Activated CD8-positive, alpha-beta memory T cell treated with anti-CD3 and anti-CD28 coated beads, Interleukin-2, amount 10 ng/mL, durations not matched to agents 7 days and 5 days (primary cell): ENCODE data around the gene SLC9A9. TPM values are rescaled to one million over a fixed set of nuclear protein-coding genes. Genes with fewer than 3 reads are reported as not detected.

Experiments
- ATAC-seq: fragments of 150-1000 bp; cut with Tn5 transposase; one replicate; pipeline ENCODE4 v1.10.0; 2021; ENCODE audit warnings: moderate library complexity
- CTCF ChIA-PET: fragments of 350-600 bp; sonication (Branson Sonifier 250); formaldehyde crosslinking; loops from one replicate; lab custom pipeline; 2021; ENCODE audit warnings: antibody characterized with exemption; lab: Charles Lee
- DNase-seq: peaks from one replicate; pipeline ENCODE4 v3.0.0-alpha.2; 2020
- H3K27ac Mint-ChIP-seq: one replicate; pipeline ENCODE4 v1.8.0; 2021; ENCODE audit warnings: mild to moderate bottlenecking, mixed read lengths
- H3K27me3 Mint-ChIP-seq: one replicate; pipeline ENCODE4 v1.8.0; 2021; ENCODE audit warnings: mixed read lengths
- H3K36me3 Mint-ChIP-seq: one replicate; pipeline ENCODE4 v1.8.0; 2021; ENCODE audit warnings: mild to moderate bottlenecking, mixed read lengths
- H3K4me1 Mint-ChIP-seq: one replicate; pipeline ENCODE4 v1.8.0; 2021; ENCODE audit warnings: mixed read lengths
- H3K4me3 Mint-ChIP-seq: one replicate; pipeline ENCODE4 v1.8.0; 2021; ENCODE audit warnings: mild to moderate bottlenecking, moderate library complexity, mixed read lengths
- H3K9me3 Mint-ChIP-seq: one replicate; pipeline ENCODE4 v1.8.0; 2022; ENCODE audit warnings: low read depth, mixed read lengths
- total RNA-seq, 2 experiments: library from RNA; stranded (reverse); gene quantifications; one replicate each; pipeline ENCODE4 v1.2.3, GENCODE V29; 2021

Gene SLC9A9
- total RNA-seq, 2 experiments from 2014 or later = 6.8 to 10.8 TPM

GRCh38 chr3:143221446-143221845 lies 626.8 kb downstream of the SLC9A9 start:
- Mint-ChIP-seq H3K27me3 (peaks cover 2% of the 10 kb centered on the region), H3K27ac (no peak overlapping the region), H3K36me3 (no peaks in the 10 kb centered on the region), H3K4me1 (peaks cover 3% of the 10 kb centered on the region), H3K9me3 (no peaks in the 10 kb centered on the region), H3K4me3 (no peak overlapping the region)
- CTCF ChIA-PET = no interaction called here
- no peak for DNase-seq
- ATAC-seq = no peak

DNA sequence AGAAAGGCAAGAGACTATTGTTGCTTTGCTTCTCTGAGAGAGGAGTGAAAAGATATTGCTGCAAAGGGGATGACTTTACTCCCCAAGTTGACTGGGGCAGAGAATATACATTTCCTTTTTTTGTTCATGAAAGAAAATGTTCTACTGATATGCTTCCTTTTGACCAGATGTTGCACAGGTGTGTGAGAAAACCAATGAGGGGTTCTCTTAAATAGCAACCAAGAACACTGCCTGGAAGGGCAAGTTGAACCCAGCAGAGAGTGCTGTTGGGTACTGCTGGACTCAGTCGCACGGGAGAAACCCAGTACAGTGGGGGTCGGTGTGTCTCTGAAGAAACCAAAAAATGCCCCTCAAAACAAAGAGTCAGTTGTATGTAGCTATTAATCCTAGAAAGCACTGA lies 627.5 kb downstream of the SLC9A9 start:
- CTCF ChIA-PET = no interaction called here
- no peaks in the 10 kb centered on the region for H3K36me3 Mint-ChIP-seq
- no peak for DNase-seq
- H3K9me3 Mint-ChIP-seq = no peaks in the 10 kb centered on the region
- no peak for ATAC-seq
- H3K27ac Mint-ChIP-seq = no peak overlapping the region
- peaks cover 2% of the 10 kb centered on the region for H3K27me3 Mint-ChIP-seq
- no peak overlapping the region for H3K4me3 Mint-ChIP-seq
- H3K4me1 Mint-ChIP-seq = peaks cover 3% of the 10 kb centered on the region

GRCh38 chr3:143218166-143218835 lies 630.0 kb downstream of the SLC9A9 start:
- CTCF ChIA-PET = no interaction called here
- Mint-ChIP-seq H3K27me3 (peaks cover 2% of the 10 kb centered on the region), H3K9me3 (no peaks in the 10 kb centered on the region), H3K27ac (no peak overlapping the region), H3K4me1 (peaks cover 3% of the 10 kb centered on the region), H3K4me3 (no peak overlapping the region), H3K36me3 (no peaks in the 10 kb centered on the region)
- DNase-seq (no peak), ATAC-seq (no peak)

DNA sequence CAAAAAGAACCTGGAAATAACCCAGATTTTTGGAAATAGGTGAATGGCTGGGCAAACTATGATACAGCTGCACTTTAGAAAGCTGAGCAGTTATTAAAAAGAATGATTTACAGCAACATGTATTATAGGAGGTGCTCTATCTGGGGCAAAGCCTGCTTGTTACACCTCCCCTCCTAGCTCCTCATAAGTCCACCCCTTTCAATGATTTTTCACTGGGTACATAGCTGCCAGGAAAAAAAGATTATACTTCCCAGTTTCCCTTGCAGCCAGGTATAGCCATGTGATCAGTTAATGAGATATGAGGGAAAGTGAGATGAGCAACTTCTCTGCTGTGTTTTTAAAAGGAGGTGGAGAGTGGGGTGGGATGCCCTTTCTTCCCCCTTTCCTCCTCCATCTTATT lies 631.0 kb downstream of the SLC9A9 start:
- CTCF ChIA-PET = no interaction called here
- Mint-ChIP-seq H3K4me1 (peaks cover 3% of the 10 kb centered on the region), H3K9me3 (no peaks in the 10 kb centered on the region), H3K27me3 (no peaks in the 10 kb centered on the region), H3K36me3 (no peaks in the 10 kb centered on the region), H3K27ac (no peak overlapping the region), H3K4me3 (no peak overlapping the region)
- no peak for DNase-seq
- ATAC-seq = no peak

DNA sequence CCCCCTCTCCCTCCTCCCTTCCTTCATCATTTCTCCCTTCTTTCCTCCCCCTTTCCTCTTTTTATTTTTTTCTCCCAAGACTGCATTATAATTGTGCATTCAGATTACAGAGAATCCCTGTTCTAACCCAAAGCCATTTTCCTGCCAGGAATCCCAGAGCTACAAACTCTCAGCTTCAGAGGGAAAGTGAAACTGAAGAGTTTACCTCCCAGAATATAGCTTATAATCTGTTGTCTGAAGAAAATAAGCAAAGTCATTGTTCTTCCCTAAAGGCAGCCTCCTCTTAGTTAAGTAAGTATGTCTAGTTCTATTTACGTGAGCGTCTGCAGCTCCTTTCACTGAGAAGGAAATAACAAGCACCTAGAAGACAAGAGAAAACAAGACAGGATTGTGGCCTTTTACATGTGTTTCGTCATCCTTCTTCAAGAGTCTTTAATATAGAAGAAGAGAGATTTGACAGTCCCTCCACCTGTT lies 631.5 kb downstream of the SLC9A9 start:
- CTCF ChIA-PET = no interaction called here
- Mint-ChIP-seq H3K4me3 (no peak overlapping the region), H3K36me3 (no peaks in the 10 kb centered on the region), H3K27ac (no peak overlapping the region), H3K27me3 (no peaks in the 10 kb centered on the region), H3K9me3 (no peaks in the 10 kb centered on the region), H3K4me1 (peaks cover 3% of the 10 kb centered on the region)
- ATAC-seq = no peak
- DNase-seq = no peak

Other genes with a start within 250 kb of the SLC9A9 start
- 10 to 100 TPM; 21.7 to 22.3 TPM for gene DIPK2A, start 123.4 kb upstream of the SLC9A9 start, total RNA-seq